Pancreas (tissue), 10 donors: ENCODE data around the gene PEBP1. TPM values are rescaled to one million over a fixed set of nuclear protein-coding genes. Genes with fewer than 3 reads are reported as not detected.

Experiments
- ATAC-seq, 4 donors: fragments of 200-7000 bp; cut with Tn5 transposase; one replicate each; pipeline versions ENCODE4 v1.8.0 to v1.9.1; 2020; ENCODE audit warnings: mild to moderate bottlenecking in 4 of 4, moderate library complexity in 4 of 4
- DNase-seq, 6 donors: peaks; one replicate each; pipeline ENCODE4 v3.0.0-alpha.2; 2020
- FAIRE-seq: peaks from 2 replicates; lab custom pipeline; 2012; peaks lifted over from hg19 to GRCh38; lab: Jason Lieb, UNC
- H3K27ac ChIP-seq, 4 donors: fragments of 200-600 bp; sonication (generic); 1 replicate in 3 of 4; 2 replicates in 1 of 4; pipeline versions ENCODE4 v1.5.0 to v1.8.0; 2020
- H3K27me3 ChIP-seq, 4 donors: fragments of 200-600 bp; one replicate each; pipeline ENCODE4 v1.8.0; 2021
- H3K36me3 ChIP-seq, 3 donors: fragments of 200-600 bp; sonication (generic) in 1 of 3; one replicate each; pipeline versions ENCODE4 v1.5.0 to v1.8.0; 2020 to 2021
- H3K4me1 ChIP-seq, 3 donors: fragments of 200-600 bp; one replicate each; pipeline ENCODE4 v1.8.0; 2021
- H3K4me3 ChIP-seq, 4 donors: fragments of 200-600 bp; sonication (generic) in 2 of 4; one replicate each; pipeline versions ENCODE4 v1.5.0 to v1.8.0; 2020 to 2021
- H3K9me3 ChIP-seq, 4 donors: fragments of 200-600 bp; one replicate each; pipeline ENCODE4 v1.8.0; 2021
- CTCF ChIP-seq, 4 donors: fragments of 200-600 bp; sonication (generic) in 3 of 4; IDR thresholded peaks; one replicate each; pipeline versions ENCODE4 v1.5.0 to v1.8.0; 2021; ENCODE audit warnings: antibody characterized with exemption in 4 of 4
- WGBS, 2 donors: extraction: QIAGEN DNeasy Blood & Tissue Kit; methylation state at CpG; one replicate each; pipeline ENCODE4 v1.1.7; 2013; 5-methylcytosine and 5-hydroxymethylcytosine counted together
- intact Hi-C, 3 donors: fragments of 100-400 bp; cut with DNase I; formaldehyde crosslinking; loops; one replicate each; pipeline versions ENCODE4 v1.11.1 to v1.14.2; 2022
- polyA plus RNA-seq, 2 donors: library from polyadenylated mRNA; stranded (reverse); fragments of 200-250 nt; gene quantifications; one replicate each; pipeline ENCODE4 v1.2.3, GENCODE V29; 2013
- total RNA-seq, 6 donors: library from RNA; stranded (reverse); fragmentation: NEBNext Ultra II Directional in 4 of 6; extraction: Animal tissue kit (Norgen Biotek cat#: 25700) in 4 of 6; gene quantifications; one replicate each; pipeline versions ENCODE4 v1.2.1 to v1.2.4, GENCODE V29; 2021 to 2023
- donor health status: healthy with polysubstance abuse.
- donor health status: DM: no; HTN: no; CAD: no; lungs with moderate emphysema.
- donor health status: DM: no; HTN: no; CAD: no.
- donor health status: control.
- donor health status: control.
- donor health status: Bipolar disorder and iron deficiency.
- donor health status: DM: yes; HTN: yes; CAD: no.
- donor health status: DM: no; HTN: no; CAD: no.
- donor health status: DM: no; HTN: no; CAD: no.
- donor health status: DM: yes; HTN: yes; CAD: no.

Gene PEBP1
- total and polyA plus RNA-seq, 8 donors: 106 to 287 (median 141) TPM

- intact Hi-C loops: loop anchor here in 2 of 3 donors (5.0 to 10.0 kb wide), 2 partner anchors 191 to 194 kb away; partner anchors contain the start of genes SUDS3 (in 2 of the 2) and TAOK3 (in 1 of the 2)
- FAIRE-seq: no peak
These were observed 47.8 kb downstream of the PEBP1 start for GRCh38 chr12:118183711-118184110.

GRCh38 chr12:118185602-118186397 is 49.9 kb downstream of the PEBP1 start:
- Histone ChIP-seq H3K27me3 (no peaks in the 10 kb centered on the region), H3K9me3 (no peaks in the 10 kb centered on the region), H3K27ac (peak overlapping the region in 2 of 4 donors; percentile 11 to 51), H3K36me3 (no peaks in the 10 kb centered on the region), H3K4me1 (peaks cover 13 to 53% (median 45%) of the 10 kb centered on the region in 3 donors), H3K4me3 (no peak overlapping the region)
- 55 to 61% methylated on average over 5 of the region's 5 CpGs for WGBS, 2 donors
- FAIRE-seq (no peak), ATAC-seq (no peak), DNase-seq (no peak)
- intact Hi-C loops: loop anchor here in 1 of 3 donors (10.0 kb wide), 1 partner anchor 189 kb away; the partner anchor contains the start of genes SUDS3 and TAOK3
- TF ChIP-seq CTCF (IDR thresholded peaks at IDR 0.05): no peak

More at GRCh38 chr12:118183711-118184110, 47.8 kb downstream of the PEBP1 start:
- ATAC-seq: peak in 3 of 4 donors; percentile 18 to 30 (median 27)
- Histone ChIP-seq H3K36me3 (peaks cover 0 to 7% (median 0%) of the 10 kb centered on the region in 3 donors), H3K27ac (peak overlapping the region; percentile 13 to 77 (median 73)), H3K4me3 (no peak overlapping the region), H3K9me3 (no peaks in the 10 kb centered on the region), H3K4me1 (peaks cover 13 to 38% (median 35%) of the 10 kb centered on the region in 3 donors), H3K27me3 (no peaks in the 10 kb centered on the region)
- no peak for TF ChIP-seq CTCF (IDR thresholded peaks at IDR 0.05)
- no peak for DNase-seq

- intact Hi-C loops: loop anchor here in 1 of 3 donors (10.0 kb wide), 1 partner anchor 187 kb away; the partner anchor contains the start of genes SUDS3 and TAOK3
- no peaks in the 10 kb centered on the region for H3K27me3 ChIP-seq
- H3K4me3 ChIP-seq: no peak overlapping the region
- no peak for TF ChIP-seq CTCF (IDR thresholded peaks at IDR 0.05)
- H3K4me1 ChIP-seq: peaks cover 9 to 50% (median 43%) of the 10 kb centered on the region in 3 donors
- H3K27ac ChIP-seq: peak overlapping the region in 2 of 4 donors; percentile 42 to 84
- FAIRE-seq (no peak), ATAC-seq (no peak), DNase-seq (no peak)
- no peaks in the 10 kb centered on the region for H3K36me3 ChIP-seq
- 70 to 71% methylated on average over 6 of the region's 6 CpGs for WGBS, 2 donors
- no peaks in the 10 kb centered on the region for H3K9me3 ChIP-seq
These were observed 52.0 kb downstream of the PEBP1 start for GRCh38 chr12:118187751-118188435.

- ATAC-seq (peak; percentile 29 to 64 (median 48)), DNase-seq (peak in 2 of 6 donors; percentile 9 to 20), FAIRE-seq (no peak)
- Histone ChIP-seq H3K9me3 (no peaks in the 10 kb centered on the region), H3K27me3 (no peaks in the 10 kb centered on the region), H3K27ac (peak overlapping the region in 2 of 4 donors; percentile 42 to 84), H3K36me3 (no peaks in the 10 kb centered on the region), H3K4me1 (peaks cover under 1 to 44% (median 34%) of the 10 kb centered on the region in 3 donors), H3K4me3 (peak overlapping the region in 1 of 4 donors; percentile 10)
- no peak for TF ChIP-seq CTCF (IDR thresholded peaks at IDR 0.05)
- 59 to 71% methylated on average over 10 of the region's 10 CpGs for WGBS, 2 donors
- intact Hi-C loops: loop anchor here in 1 of 3 donors (10.0 kb wide), 1 partner anchor 186 kb away; the partner anchor contains the start of genes SUDS3 and TAOK3
These were observed 52.9 kb downstream of the PEBP1 start for GRCh38 chr12:118188690-118189371.
